NCI-H526 treated with DMSO at 0.1 percent for 48 hours (cell line): ENCODE measurements around the gene B3GAT1.

Source experiments
- DNase-seq: peaks from one replicate; lab custom pipeline; 2025; lab: John Stamatoyannopoulos, UW

The B3GAT1 gene

GRCh38 chr11:134409552-134410429 is 2.3 kb downstream of the B3GAT1 start:
- no peak for DNase-seq

DNA sequence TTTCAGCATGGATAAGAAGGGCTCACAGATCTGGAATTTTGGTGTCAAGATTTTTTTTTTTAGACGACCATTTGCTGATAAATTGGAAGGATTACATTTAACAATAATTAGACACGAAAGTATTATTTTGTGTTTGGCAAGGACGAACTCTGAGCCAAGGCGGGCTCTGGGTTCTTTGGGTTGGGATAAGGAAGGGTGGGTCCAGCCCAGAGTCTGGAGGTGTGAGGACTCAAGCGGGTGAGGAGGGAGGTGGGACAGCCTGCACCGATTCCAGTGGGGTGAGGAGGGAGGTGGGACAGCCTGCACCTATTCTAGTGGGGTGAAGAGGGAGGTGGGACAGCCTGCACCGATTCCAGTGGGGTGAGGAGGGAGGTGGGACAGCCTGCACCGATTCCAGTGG is 4.1 kb downstream of the B3GAT1 start:
- DNase-seq: no peak

DNA sequence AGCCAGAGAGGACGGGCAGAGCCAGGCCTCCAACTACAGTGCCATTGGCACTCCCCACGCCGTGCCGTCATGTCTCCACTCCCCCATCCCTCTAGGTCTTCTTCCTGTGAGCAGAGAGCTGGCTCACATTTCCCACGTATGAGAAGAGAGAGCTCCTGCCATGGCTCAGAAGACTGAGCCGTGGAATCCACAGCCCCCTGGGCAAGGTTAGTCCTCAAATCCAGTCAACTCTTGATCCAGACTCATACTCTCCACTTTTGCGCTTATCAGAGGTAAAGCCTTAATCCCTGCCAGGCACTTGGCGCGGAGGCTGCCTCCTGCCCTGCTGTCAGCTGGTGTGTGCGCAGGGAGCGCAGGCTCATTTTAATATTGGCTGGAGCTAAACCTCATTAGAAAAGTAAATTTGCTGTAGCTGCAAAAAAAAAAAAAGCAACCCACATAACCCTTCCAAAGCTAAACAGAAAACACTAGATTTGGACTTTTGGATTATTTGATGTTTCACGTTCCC is 4.7 kb downstream of the B3GAT1 start:
- peak; percentile 46 for DNase-seq

GRCh38 chr11:134406264-134407185 is 5.5 kb downstream of the B3GAT1 start:
- no peak for DNase-seq

DNA sequence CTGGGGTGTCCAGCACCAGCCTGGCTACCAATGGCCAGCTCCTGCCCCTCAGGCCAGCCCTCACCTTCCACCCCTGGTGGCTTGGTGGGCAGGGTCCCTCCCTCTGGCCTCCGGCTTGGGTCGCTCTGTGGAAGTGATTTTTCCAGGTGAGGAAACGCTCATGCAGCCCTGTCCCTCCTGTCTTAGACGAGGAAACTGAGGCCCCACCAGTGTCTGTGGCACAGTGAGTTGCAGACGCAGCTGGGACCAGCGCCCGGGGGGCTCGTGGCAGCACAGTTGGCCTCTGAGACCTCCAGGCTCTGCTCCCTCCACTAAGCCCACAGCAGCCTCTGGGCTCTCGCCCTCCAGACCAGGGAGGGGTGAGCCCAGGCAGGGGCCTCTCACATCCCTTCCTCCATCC is 6.2 kb downstream of the B3GAT1 start:
- DNase-seq: no peak

DNA sequence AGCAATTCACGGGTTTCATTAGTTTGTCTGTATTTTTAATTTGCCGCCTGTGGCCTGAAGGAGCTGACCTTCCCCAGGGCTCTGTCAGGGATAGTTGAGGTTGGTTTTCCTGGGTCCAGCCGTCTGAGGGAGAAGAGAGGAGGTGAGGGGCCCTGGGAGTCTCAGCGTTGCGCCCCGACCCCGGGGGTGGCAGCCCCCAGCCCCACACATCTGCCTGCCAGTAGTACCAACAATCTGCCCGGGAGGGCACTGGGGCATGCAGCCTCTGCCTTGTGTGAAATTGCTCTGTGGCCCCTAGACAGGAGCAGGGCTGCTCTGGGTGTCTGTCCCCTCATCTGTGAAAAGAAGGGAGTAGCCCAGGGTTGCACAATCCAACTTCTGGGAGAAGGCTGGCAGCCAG is 6.6 kb downstream of the B3GAT1 start:
- no peak for DNase-seq

- no peak for DNase-seq
These were observed 7.3 kb downstream of the B3GAT1 start for GRCh38 chr11:134404575-134405341.

- no peak for DNase-seq
These were observed 9.1 kb downstream of the B3GAT1 start for GRCh38 chr11:134402910-134403309.

DNA sequence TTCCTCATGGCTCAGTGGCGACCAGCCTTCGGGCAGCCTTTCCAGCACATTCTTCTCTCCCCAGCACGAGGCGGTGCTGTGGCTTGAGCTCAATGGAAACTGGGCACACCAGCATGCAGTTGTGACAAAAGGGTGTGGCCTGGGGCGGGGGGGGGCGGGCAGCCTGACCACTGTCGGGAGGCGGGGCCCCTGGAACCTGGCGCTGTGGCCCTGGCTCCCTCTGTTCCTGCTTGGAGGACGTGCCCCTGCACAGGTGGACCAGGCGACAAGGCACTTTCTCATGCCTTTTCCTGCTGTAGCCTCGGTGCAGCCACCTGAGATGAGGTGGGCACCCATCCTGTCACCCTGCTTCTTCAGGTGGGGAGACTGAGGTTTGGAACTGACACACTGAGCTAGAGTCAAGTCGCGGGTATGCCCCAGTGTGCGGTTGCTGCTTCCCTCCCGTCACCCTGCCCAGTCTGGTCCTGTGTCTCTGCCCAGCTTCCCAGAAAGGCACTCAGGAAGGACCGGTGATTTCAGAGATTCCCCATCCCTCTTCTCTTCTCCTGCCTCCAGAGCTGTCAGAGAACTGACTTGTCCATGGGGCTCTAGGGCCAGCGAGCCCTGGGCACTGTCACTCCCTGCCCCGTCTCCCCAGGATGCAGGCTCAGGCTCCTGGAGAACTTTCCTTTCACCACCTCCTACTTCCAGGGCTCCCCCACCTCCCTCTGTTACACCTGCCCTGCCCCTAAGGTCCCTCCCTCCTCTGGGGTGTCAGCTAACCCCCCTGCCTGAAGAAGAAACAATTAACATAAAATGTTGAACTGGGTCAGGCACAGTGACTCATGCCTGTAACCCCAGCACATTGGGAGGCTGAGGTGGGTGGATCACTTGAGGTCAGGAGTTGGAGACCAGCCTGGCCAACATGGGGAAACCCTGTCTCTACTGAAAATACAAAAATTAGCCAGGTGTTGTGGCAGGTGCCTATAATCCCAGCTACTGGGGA is 9.9 kb downstream of the B3GAT1 start:
- no peak for DNase-seq

- DNase-seq: no peak
These were observed 12.0 kb downstream of the B3GAT1 start for GRCh38 chr11:134399996-134400395.

GRCh38 chr11:134399293-134399654 is 12.8 kb downstream of the B3GAT1 start:
- no peak for DNase-seq

DNA sequence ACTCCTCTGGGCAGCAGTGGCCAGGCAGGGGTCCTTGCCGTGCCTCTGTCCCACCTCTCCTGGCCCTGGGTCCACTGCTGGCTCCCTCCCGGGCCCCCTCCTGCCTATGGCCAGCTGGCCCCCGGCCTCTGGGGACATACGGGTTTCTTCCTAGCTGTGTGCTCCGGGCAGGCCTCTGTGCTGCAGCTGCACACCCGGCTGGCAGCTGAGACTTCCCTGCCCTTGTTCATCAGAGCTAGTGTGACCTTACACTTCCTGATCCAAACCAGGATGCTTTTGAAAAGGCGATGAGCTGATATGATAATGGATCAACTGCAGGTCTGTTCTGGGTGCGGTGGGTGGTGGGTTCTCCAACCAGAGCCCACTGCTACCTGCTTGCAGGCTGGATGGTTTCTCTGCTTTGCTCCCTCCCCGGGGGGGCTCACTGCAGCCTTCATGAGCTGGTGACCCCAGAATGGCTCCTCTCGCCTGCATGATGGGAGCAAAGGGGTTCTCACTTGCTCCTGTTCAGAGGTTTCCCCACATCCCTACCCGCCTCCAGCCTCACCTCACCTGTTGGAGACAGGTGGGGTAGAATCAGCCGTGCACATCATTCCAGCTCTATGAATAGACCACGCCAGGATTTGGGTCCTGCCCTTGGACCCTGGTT is 13.3 kb downstream of the B3GAT1 start:
- no peak for DNase-seq

DNA sequence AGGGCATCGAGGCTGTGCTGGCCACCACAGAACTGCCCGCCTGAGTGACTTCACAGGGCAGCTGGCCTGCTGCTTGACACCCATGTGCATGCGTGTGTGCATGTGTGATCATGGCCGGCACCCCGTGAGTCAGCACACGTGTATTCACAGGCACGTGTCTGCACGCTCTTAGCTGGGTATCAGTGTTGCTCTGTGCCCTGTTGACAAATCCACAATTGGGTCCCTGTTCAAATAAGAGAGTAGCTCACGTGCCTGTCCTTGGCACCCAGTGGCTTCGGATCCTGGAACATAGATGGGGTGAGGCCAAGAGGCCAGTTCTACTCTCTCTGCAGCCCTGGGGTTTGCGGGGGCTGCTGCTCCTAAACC is 14.0 kb downstream of the B3GAT1 start:
- DNase-seq: no peak

GRCh38 chr11:134397304-134398078 is 14.6 kb downstream of the B3GAT1 start:
- no peak for DNase-seq

- DNase-seq: no peak
These were observed 17.0 kb downstream of the B3GAT1 start for GRCh38 chr11:134395002-134395401.

DNA sequence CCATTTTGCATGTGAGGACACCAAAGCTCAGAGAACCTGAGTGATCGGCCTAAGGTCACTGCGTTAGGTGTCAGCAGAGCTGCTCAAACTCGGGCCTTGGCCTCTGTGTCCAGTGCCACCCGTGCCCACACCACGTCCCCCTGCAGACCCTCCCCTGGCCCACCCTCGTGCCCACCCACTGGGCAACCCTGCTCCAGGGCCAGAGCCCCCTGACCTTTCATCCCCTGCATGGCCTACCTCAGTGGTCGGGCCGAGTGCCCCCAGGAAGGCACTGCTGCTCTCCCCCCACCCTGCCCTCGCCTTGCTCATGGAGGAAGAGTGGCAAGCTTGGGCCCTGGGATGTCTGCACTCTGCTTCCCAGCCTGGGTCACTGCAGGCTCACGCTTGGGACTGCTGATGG is 17.7 kb downstream of the B3GAT1 start:
- DNase-seq: no peak

DNA sequence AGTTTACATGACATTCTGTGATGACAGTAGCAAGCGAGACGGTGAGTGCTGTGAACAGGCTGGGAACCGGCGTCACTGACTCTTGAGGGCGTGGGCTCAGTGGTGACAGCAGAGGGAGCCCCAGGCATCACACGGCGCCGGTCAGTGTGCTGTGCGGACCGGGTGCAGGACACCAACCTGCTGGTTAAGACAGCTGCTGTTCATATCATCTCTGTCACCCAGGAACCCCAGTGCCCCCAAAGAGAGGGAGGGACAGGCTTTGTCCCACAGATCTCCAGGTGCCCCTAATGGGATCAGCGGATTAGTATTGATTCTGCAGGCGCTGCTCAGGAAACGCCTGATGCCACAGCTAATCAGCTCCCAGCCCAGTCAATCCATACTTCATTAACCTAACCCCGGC is 18.4 kb downstream of the B3GAT1 start:
- DNase-seq: peak; percentile 42

DNA sequence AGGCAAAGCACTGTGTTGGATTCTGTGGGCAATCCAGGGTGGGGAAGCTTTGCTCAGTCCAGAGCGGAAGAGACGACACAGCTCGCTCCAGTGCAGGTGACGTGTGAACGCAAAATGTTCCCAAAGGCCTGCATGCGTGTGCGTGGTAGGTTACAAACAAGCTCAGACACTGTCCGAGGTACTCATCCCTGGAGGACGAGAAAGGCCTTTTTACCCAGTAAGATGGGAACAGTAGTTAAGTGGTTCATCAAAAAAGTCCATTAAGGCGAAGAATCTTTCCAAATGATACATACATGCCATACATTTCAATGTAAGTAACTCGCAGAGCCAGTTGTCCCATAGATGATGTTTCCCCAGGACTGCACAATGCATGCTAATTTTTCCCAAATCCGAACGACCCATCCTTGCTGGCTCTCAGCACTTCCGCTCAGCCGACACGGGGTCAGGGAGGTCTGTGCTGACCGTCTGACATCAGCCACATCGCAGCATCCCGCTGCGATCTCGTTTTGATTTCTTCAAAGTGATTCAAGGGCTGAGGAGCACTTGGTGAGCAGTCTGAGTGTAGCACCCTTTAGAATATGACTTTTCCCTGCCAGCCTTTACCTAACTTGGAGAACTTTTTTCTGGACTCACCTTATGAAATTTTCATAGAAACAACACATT is 19.0 kb downstream of the B3GAT1 start:
- no peak for DNase-seq

GRCh38 chr11:134391656-134392055 is 20.4 kb downstream of the B3GAT1 start:
- no peak for DNase-seq
